ENCODE data around the gene ITGB1. TPM values are rescaled to one million over a fixed set of nuclear protein-coding genes. Genes with fewer than 3 reads are reported as not detected.

Gene ITGB1
- total RNA-seq, 2 donors from 2014 or later = 125 to 126 TPM

- no peak for ATAC-seq (replicated peaks)
- Mint-ChIP-seq H3K9me3 (no peaks in the 10 kb centered on the region), H3K27me3 (no peaks in the 10 kb centered on the region), H3K27ac (no peak overlapping the region), H3K4me1 (peaks cover 13% of the 10 kb centered on the region), H3K36me3 (ENCODE audit: low read depth) (no peaks in the 10 kb centered on the region), H3K4me3 (no peak overlapping the region)
These were observed 70.5 kb downstream of the ITGB1 start for GRCh38 chr10:32887481-32887880.

- Mint-ChIP-seq H3K4me1 (no peaks in the 10 kb centered on the region), H3K9me3 (no peaks in the 10 kb centered on the region), H3K4me3 (no peak overlapping the region), H3K27ac (no peak overlapping the region), H3K27me3 (no peaks in the 10 kb centered on the region), H3K36me3 (ENCODE audit: low read depth) (no peaks in the 10 kb centered on the region)
- ATAC-seq (replicated peaks) = no peak
These were observed 76.0 kb downstream of the ITGB1 start for GRCh38 chr10:32882076-32882475.

GRCh38 chr10:32878646-32879045, 79.4 kb downstream of the ITGB1 start:
- peaks cover 4% of the 10 kb centered on the region for H3K9me3 Mint-ChIP-seq
- no peaks in the 10 kb centered on the region for H3K4me1 Mint-ChIP-seq
- H3K36me3 Mint-ChIP-seq (ENCODE audit: low read depth) = no peaks in the 10 kb centered on the region
- no peak overlapping the region for H3K4me3 Mint-ChIP-seq
- H3K27ac Mint-ChIP-seq = no peak overlapping the region
- ATAC-seq (replicated peaks) = no peak
- H3K27me3 Mint-ChIP-seq = no peaks in the 10 kb centered on the region

GRCh38 chr10:32877915-32878314, 80.1 kb downstream of the ITGB1 start:
- Mint-ChIP-seq H3K27me3 (no peaks in the 10 kb centered on the region), H3K9me3 (peaks cover 10% of the 10 kb centered on the region), H3K27ac (no peak overlapping the region), H3K4me3 (no peak overlapping the region), H3K36me3 (ENCODE audit: low read depth) (no peaks in the 10 kb centered on the region), H3K4me1 (no peaks in the 10 kb centered on the region)
- no peak for ATAC-seq (replicated peaks)

- Mint-ChIP-seq H3K4me3 (no peak overlapping the region), H3K27me3 (no peaks in the 10 kb centered on the region), H3K27ac (no peak overlapping the region), H3K4me1 (no peaks in the 10 kb centered on the region), H3K36me3 (ENCODE audit: low read depth) (no peaks in the 10 kb centered on the region), H3K9me3 (no peaks in the 10 kb centered on the region)
- ATAC-seq (replicated peaks) = no peak
These were observed 92.9 kb downstream of the ITGB1 start for GRCh38 chr10:32865170-32865569.

GRCh38 chr10:32854435-32854834, 103.6 kb downstream of the ITGB1 start:
- Mint-ChIP-seq H3K27ac (no peak overlapping the region), H3K27me3 (no peaks in the 10 kb centered on the region), H3K4me3 (no peak overlapping the region), H3K9me3 (peaks cover 12% of the 10 kb centered on the region), H3K36me3 (ENCODE audit: low read depth) (no peaks in the 10 kb centered on the region), H3K4me1 (no peaks in the 10 kb centered on the region)
- ATAC-seq (replicated peaks) = no peak

GRCh38 chr10:32851301-32851700, 106.7 kb downstream of the ITGB1 start:
- ATAC-seq (replicated peaks) = no peak
- H3K27me3 Mint-ChIP-seq = no peaks in the 10 kb centered on the region
- no peaks in the 10 kb centered on the region for H3K9me3 Mint-ChIP-seq

More at GRCh38 chr10:32851301-32851700, 106.7 kb downstream of the ITGB1 start:
- Mint-ChIP-seq H3K27ac (no peak overlapping the region), H3K4me1 (no peaks in the 10 kb centered on the region), H3K36me3 (ENCODE audit: low read depth) (no peaks in the 10 kb centered on the region), H3K4me3 (no peak overlapping the region)
